Ovary (tissue), 3 donors: ENCODE measurements around the gene CEP72.

ENCODE experiments used
- CTCF ChIP-seq, 3 donors: fragments of 450-650 bp in 2 of 3; fragments of 200-600 bp in 1 of 3; IDR thresholded peaks; one replicate each; pipeline versions ENCODE4 v1.5.1 to v1.8.0; 2016 to 2022; ENCODE audit warnings: antibody characterized with exemption in 3 of 3, mild to moderate bottlenecking in 1 of 3
- POLR2A ChIP-seq: fragments of 450-650 bp; IDR thresholded peaks from one replicate; pipeline ENCODE4 v1.6.1; 2017; ENCODE audit warnings: antibody characterized with exemption, mild to moderate bottlenecking, moderate library complexity
- donor health status: DM: no; HTN: no; CAD: no.

DNA sequence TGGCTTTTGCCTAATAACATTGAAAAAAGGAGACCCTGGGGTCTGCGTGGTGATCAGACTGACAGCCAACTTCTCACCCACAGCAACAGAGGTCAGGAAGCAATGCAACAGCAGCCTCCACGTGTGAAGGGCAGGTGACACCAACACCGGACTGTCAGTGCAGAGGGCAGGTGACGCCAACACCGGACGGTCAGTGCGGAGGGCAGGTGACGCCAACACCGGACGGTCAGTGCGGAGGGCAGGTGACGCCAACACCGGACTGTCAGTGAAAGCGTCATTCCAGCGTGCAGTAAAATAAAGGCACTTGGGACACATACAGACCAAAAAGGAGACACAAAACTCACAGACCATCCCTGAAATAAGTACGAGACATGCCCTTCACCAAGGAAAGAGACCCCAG is 37.2 kb upstream of the CEP72 start:
- TF ChIP-seq POLR2A (no peak), CTCF (IDR thresholded peaks at IDR 0.05) (no peak)
